Amniotic stem cell (primary cell): ENCODE results near the gene IQCK.
"Not testable (repeated sequence)": the region's sequence is repeated elsewhere in the genome, so short reads cannot be mapped to it uniquely, and the experiment has no call there.

Source experiments
- DNase-seq: peaks from one replicate; lab custom pipeline; 2025; lab: John Stamatoyannopoulos, UW

Gene IQCK

GRCh38 chr16:19699472-19699871 lies 18.6 kb upstream of the IQCK start:
- DNase-seq, result no peak

- no peak for DNase-seq
Observed at GRCh38 chr16:19700319-19700781, 17.7 kb upstream of the IQCK start.

- no peak for DNase-seq
Observed at GRCh38 chr16:19701091-19701490, 17.0 kb upstream of the IQCK start.

- no peak for DNase-seq
Observed at GRCh38 chr16:19703172-19703889, 14.7 kb upstream of the IQCK start.

- no peak for DNase-seq
Observed at GRCh38 chr16:19704321-19705145, 13.5 kb upstream of the IQCK start.

- no peak for DNase-seq
Observed at GRCh38 chr16:19705146-19705501, 12.9 kb upstream of the IQCK start.

GRCh38 chr16:19705843-19706242 lies 12.2 kb upstream of the IQCK start:
- no peak for DNase-seq

- no peak for DNase-seq
Observed at GRCh38 chr16:19706846-19707245, 11.2 kb upstream of the IQCK start.

- DNase-seq, result no peak
Observed at GRCh38 chr16:19707569-19708295, 10.3 kb upstream of the IQCK start.

- DNase-seq, result no peak
Observed at GRCh38 chr16:19708296-19709205, 9.5 kb upstream of the IQCK start.

GRCh38 chr16:19709381-19710136 lies 8.5 kb upstream of the IQCK start:
- no peak for DNase-seq

GRCh38 chr16:19710191-19710908 lies 7.7 kb upstream of the IQCK start:
- no peak for DNase-seq

- DNase-seq, result no peak
Observed at GRCh38 chr16:19710991-19711545, 7.0 kb upstream of the IQCK start.

GRCh38 chr16:19711643-19712042 lies 6.4 kb upstream of the IQCK start:
- no peak for DNase-seq

GRCh38 chr16:19712418-19713058 lies 5.5 kb upstream of the IQCK start:
- no peak for DNase-seq

- DNase-seq, result no peak
Observed at GRCh38 chr16:19713697-19714096, 4.4 kb upstream of the IQCK start.

- DNase-seq, result no peak
Observed at GRCh38 chr16:19715566-19715965, 2.5 kb upstream of the IQCK start.

- DNase-seq, result no peak
Observed at GRCh38 chr16:19716183-19716582, 1.9 kb upstream of the IQCK start.

- DNase-seq, result not testable (repeated sequence)
Observed at GRCh38 chr16:19716728-19717127, 1.3 kb upstream of the IQCK start.
